IMR-90 (cell line): ENCODE data around the gene ERP27. TPM values are rescaled to one million over a fixed set of nuclear protein-coding genes. Genes with fewer than 3 reads are reported as not detected.

ENCODE experiments used
- ATAC-seq: fragments of 200-7000 bp; cut with Tn5 transposase; 2 replicates; pipeline ENCODE4 v1.9.1; 2020; ENCODE audit warnings: low read depth, mild to moderate bottlenecking, moderate library complexity
- BruUV-seq: library from RNA; stranded (reverse); fragments of 400-500 nt; replicated peaks from 2 replicates; lab custom pipeline; 2021; lab: Mats Ljungman, UMichigan
- CTCF ChIA-PET: fragments of 300-600 bp; formaldehyde crosslinking; extraction: SDS; loops from one replicate; lab custom pipeline; 2021; ENCODE audit warnings: antibody characterized with exemption; lab: Yijun Ruan, JAX
- POLR2A ChIA-PET: fragments of 300-600 bp; sonication (Branson Sonifier 250); formaldehyde crosslinking; loops from one replicate; lab custom pipeline; 2022; ENCODE audit warnings: antibody characterized with exemption; ENCODE audit not compliant: unreplicated experiment; lab: Charles Lee
- DNase-seq: peaks from one replicate; pipeline ENCODE4 v3.0.0; 2013
- H2AFZ ChIP-seq: replicated peaks from 2 replicates; pipeline ENCODE3; 2013; ENCODE audit warnings: low read length, mild to moderate bottlenecking; ENCODE audit not compliant: poor library complexity
- H2AK5ac ChIP-seq: 2 replicates; pipeline ENCODE4 v1.6.1; 2013; ENCODE audit warnings: low read depth, low read length, inconsistent platforms
- H2AK9ac ChIP-seq: replicated peaks from 2 replicates; pipeline ENCODE3; 2013; ENCODE audit warnings: mild to moderate bottlenecking, low read depth, low read length, moderate library complexity; ENCODE audit not compliant: poor library complexity
- H2BK120ac ChIP-seq: 2 replicates; pipeline ENCODE4 v1.6.1; 2013; ENCODE audit warnings: low read depth, low read length, inconsistent platforms
- H2BK15ac ChIP-seq: 3 replicates; pipeline ENCODE4 v1.6.1; 2013; ENCODE audit warnings: low read depth, low read length, inconsistent platforms
- H2BK20ac ChIP-seq: 2 replicates; pipeline ENCODE4 v1.6.1; 2013; ENCODE audit warnings: low read depth, mild to moderate bottlenecking, inconsistent platforms, low read length, moderate library complexity
- H2BK5ac ChIP-seq: 2 replicates; pipeline ENCODE4 v1.6.1; 2013; ENCODE audit warnings: mild to moderate bottlenecking, low read depth, low read length, inconsistent platforms; ENCODE audit not compliant: poor library complexity, severe bottlenecking
- H3K14ac ChIP-seq: replicated peaks from 2 replicates; pipeline ENCODE4 v1.6.1; 2013; ENCODE audit warnings: low read depth, low read length, inconsistent platforms
- H3K18ac ChIP-seq: 2 replicates; pipeline ENCODE4 v1.6.1; 2013; ENCODE audit warnings: low read depth, low read length, control low read depth
- H3K23ac ChIP-seq: 2 replicates; pipeline ENCODE4 v1.6.1; 2013; ENCODE audit warnings: low read depth, low read length, inconsistent platforms
- H3K27ac ChIP-seq: 2 replicates; pipeline ENCODE4 v1.5.1; 2013; ENCODE audit warnings: mild to moderate bottlenecking, control low read depth, low read length; ENCODE audit not compliant: insufficient read depth
- H3K27me3 ChIP-seq: 2 replicates; pipeline ENCODE4 v1.6.1; 2013; ENCODE audit warnings: low read length; ENCODE audit not compliant: control insufficient read depth, insufficient read depth
- H3K36me3 ChIP-seq: 2 replicates; pipeline ENCODE4 v1.6.1; 2013; ENCODE audit warnings: low read length, mixed read lengths; ENCODE audit not compliant: control insufficient read depth, insufficient read depth
- H3K4ac ChIP-seq: 2 replicates; pipeline ENCODE4 v1.6.1; 2013; ENCODE audit warnings: low read depth, low read length, inconsistent platforms
- H3K4me1 ChIP-seq: 2 replicates; pipeline ENCODE4 v1.6.1; 2013; ENCODE audit warnings: low read length, mixed read lengths; ENCODE audit not compliant: control insufficient read depth, insufficient read depth
- H3K4me2 ChIP-seq: 2 replicates; pipeline ENCODE4 v1.6.1; 2013; ENCODE audit warnings: low read depth, mild to moderate bottlenecking, control low read depth, low read length, moderate library complexity
- H3K4me3 ChIP-seq: 2 replicates; pipeline ENCODE4 v1.5.1; 2013; ENCODE audit warnings: low read depth, mild to moderate bottlenecking, control low read depth, low read length, moderate library complexity; ENCODE audit not compliant: insufficient read depth
- H3K56ac ChIP-seq: 2 replicates; pipeline ENCODE4 v1.6.1; 2013; ENCODE audit warnings: low read length, inconsistent platforms; ENCODE audit not compliant: insufficient read depth; ENCODE audit errors: extremely low read depth
- H3K79me1 ChIP-seq, 2 experiments: 2 replicates each; pipeline ENCODE4 v1.6.1; 2013; ENCODE audit warnings: low read length in 2 of 2, inconsistent platforms in 1 of 2, low read depth in 1 of 2
- H3K9ac ChIP-seq: 2 replicates; pipeline ENCODE4 v1.6.1; 2013; ENCODE audit warnings: low read depth, low read length, control low read depth
- H3K9me1 ChIP-seq: 2 replicates; pipeline ENCODE4 v1.6.1; 2013; ENCODE audit warnings: low read length, inconsistent platforms; ENCODE audit not compliant: insufficient read depth
- H3K9me3 ChIP-seq: 2 replicates; pipeline ENCODE4 v1.6.1; 2013; ENCODE audit warnings: low read length; ENCODE audit not compliant: control insufficient read depth, insufficient read depth
- H4K20me1 ChIP-seq: 2 replicates; pipeline ENCODE4 v1.6.1; 2013; ENCODE audit warnings: low read length, inconsistent platforms; ENCODE audit not compliant: insufficient read depth
- H4K5ac ChIP-seq: 2 replicates; pipeline ENCODE4 v1.6.1; 2013; ENCODE audit warnings: mild to moderate bottlenecking, low read depth, low read length, control low read depth
- H4K8ac ChIP-seq, 2 experiments: 2 replicates each; pipeline ENCODE4 v1.6.1; 2013; ENCODE audit warnings: low read depth in 2 of 2, low read length in 2 of 2, control low read depth in 1 of 2, inconsistent platforms in 1 of 2
- H4K91ac ChIP-seq: 2 replicates; pipeline ENCODE4 v1.6.1; 2013; ENCODE audit warnings: low read depth, low read length, inconsistent platforms; ENCODE audit not compliant: insufficient read depth
- BHLHE40 ChIP-seq: fragments of 150-350 bp; IDR thresholded peaks from 2 replicates; pipeline ENCODE4 v1.6.1; 2016; ENCODE audit warnings: mild to moderate bottlenecking, low read depth, low read length
- CEBPB ChIP-seq: IDR thresholded peaks from 2 replicates; pipeline ENCODE4 v1.6.1; 2012; ENCODE audit warnings: low read depth, low read length, improper control_type of control experiment
- CHD1 ChIP-seq: IDR thresholded peaks from 2 replicates; pipeline ENCODE4 v1.6.1; 2012; ENCODE audit warnings: low read depth, low read length, improper control_type of control experiment
- FOS ChIP-seq: fragments of 150-350 bp; IDR thresholded peaks from 2 replicates; pipeline ENCODE4 v1.6.1; 2016; ENCODE audit warnings: low read depth, low read length
- MAFK ChIP-seq: IDR thresholded peaks from 2 replicates; pipeline ENCODE4 v1.6.1; 2012; ENCODE audit warnings: low read depth, low read length, improper control_type of control experiment
- MAZ ChIP-seq: IDR thresholded peaks from 2 replicates; pipeline ENCODE4 v1.6.1; 2012; ENCODE audit warnings: low read depth, mild to moderate bottlenecking, low read length, improper control_type of control experiment, moderate library complexity, borderline replicate concordance
- MXI1 ChIP-seq: IDR thresholded peaks from 2 replicates; pipeline ENCODE4 v1.6.1; 2012; ENCODE audit warnings: low read depth, mild to moderate bottlenecking, low read length, moderate library complexity, borderline replicate concordance
- NFE2L2 ChIP-seq: fragments of 150-350 bp; IDR thresholded peaks from 2 replicates; pipeline ENCODE4 v1.6.1; 2016; ENCODE audit warnings: low read depth, mild to moderate bottlenecking, low read length
- POLR2A ChIP-seq: IDR thresholded peaks from 2 replicates; pipeline ENCODE4 v1.6.1; 2012; ENCODE audit warnings: mild to moderate bottlenecking, low read depth, low read length
- RAD21 ChIP-seq: IDR thresholded peaks from 2 replicates; pipeline ENCODE4 v1.6.1; 2012; ENCODE audit warnings: low read length, improper control_type of control experiment
- RCOR1 ChIP-seq: IDR thresholded peaks from 2 replicates; pipeline ENCODE4 v1.6.1; 2012; ENCODE audit warnings: mild to moderate bottlenecking, low read length, improper control_type of control experiment; ENCODE audit not compliant: insufficient replicate concordance
- RFX5 ChIP-seq: IDR thresholded peaks from 2 replicates; pipeline ENCODE4 v1.8.0; 2012; ENCODE audit warnings: low read depth, mild to moderate bottlenecking, low read length, moderate library complexity
- SMC3 ChIP-seq: fragments of 150-350 bp; IDR thresholded peaks from 2 replicates; pipeline ENCODE4 v1.6.1; 2016; ENCODE audit warnings: low read depth, mild to moderate bottlenecking, antibody characterized with exemption, low read length, moderate library complexity
- whole genome bisulfite sequencing, 2 experiments: methylation state at CpG; one replicate each; pipeline versions ENCODE4 v1.1.5 to v1.1.7; 2013; ENCODE audit warnings: missing lambda C conversion rate in 2 of 2; ENCODE audit not compliant: insufficient read length in 1 of 2; ENCODE audit errors: extremely low coverage in 2 of 2; 5-methylcytosine and 5-hydroxymethylcytosine counted together
- dilution Hi-C: fragments of 300-500 bp; cut with HindIII; formaldehyde crosslinking; loops from one replicate; pipeline ENCODE4 v1.14.3; 2018; ENCODE audit warnings: low sequenced_read_pairs; ENCODE audit not compliant: unreplicated experiment
- in situ Hi-C: fragments of 300-500 bp; cut with MboI; formaldehyde crosslinking; loops from 3 replicates; pipeline ENCODE4 v1.14.3; 2019; ENCODE audit warnings: low sequenced_read_pairs, inconsistent platforms, mixed read lengths
- intact Hi-C: fragments of 100-400 bp; cut with micrococcal nuclease; formaldehyde crosslinking; loops from 2 replicates; pipeline ENCODE4 v1.10.0; 2022
- polyA plus RNA-seq, 3 experiments: library from polyadenylated mRNA; depleted of rRNA; stranded (reverse); fragments of >200 nt; gene quantifications; 2 replicates each; pipeline ENCODE4 v1.2.3, GENCODE V29; 2012; ENCODE audit warnings: low replicate concordance in 1 of 3
- total RNA-seq: library from RNA; depleted of rRNA; stranded (reverse); fragments of >200 nt; gene quantifications from 2 replicates; pipeline ENCODE4 v1.2.3, GENCODE V29; 2012
- TF ChIP-seq, protein P1 (sequence below): fragments of 150-350 bp; IDR thresholded peaks from 2 replicates; pipeline ENCODE4 v1.6.1; 2017; ENCODE audit warnings: mild to moderate bottlenecking, antibody characterized with exemption, low read length, low read depth
- TF ChIP-seq, protein P2 (sequence below): conservative IDR thresholded peaks from 2 replicates; pipeline ENCODE4 v1.5.1; 2012; ENCODE audit warnings: mild to moderate bottlenecking, low read depth, low read length, improper control_type of control experiment
- TF ChIP-seq, protein P3 (sequence below): fragments of 150-350 bp; IDR thresholded peaks from 2 replicates; pipeline ENCODE4 v1.6.1; 2016; ENCODE audit warnings: low read depth, mild to moderate bottlenecking, low read length, moderate library complexity, borderline replicate concordance

ERP27 gene
- total and polyA plus RNA-seq, 2 of the 4 experiments (the other 2 are of a cell fraction), result not detected

DNA sequence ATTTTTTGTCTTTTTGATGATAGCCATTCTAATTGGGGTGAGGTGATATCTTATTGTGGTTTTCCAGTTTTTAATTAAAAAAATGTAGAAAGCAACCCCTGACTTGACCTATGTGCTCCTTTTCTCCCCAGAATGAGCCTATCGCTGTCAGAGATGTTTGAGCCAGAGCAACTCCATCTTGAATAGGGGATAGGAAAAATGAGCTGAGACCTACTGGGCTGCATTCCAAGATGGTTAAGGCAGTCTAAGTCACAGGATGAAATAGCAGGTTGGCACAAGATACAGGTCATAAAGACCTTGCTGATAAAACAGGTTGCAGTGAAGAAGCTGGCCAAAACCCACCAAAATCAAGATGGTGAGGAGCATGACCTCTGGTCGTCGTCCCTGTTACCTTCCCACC is 13.8 kb downstream of the ERP27 start:
- Histone ChIP-seq H2AK9ac (no peak overlapping the region), H2BK120ac (no peak overlapping the region), H3K79me1 (no peaks in the 10 kb centered on the region), H4K5ac (no peak overlapping the region), H3K4ac (no peak overlapping the region), H3K4me3 (no peak overlapping the region), H3K4me2 (no peak overlapping the region), H3K36me3 (no peaks in the 10 kb centered on the region), H3K14ac (no peak overlapping the region), H2BK5ac (no peak overlapping the region), H4K20me1 (no peaks in the 10 kb centered on the region), H2BK15ac (no peak overlapping the region), H3K9me1 (no peaks in the 10 kb centered on the region), H3K27me3 (no peaks in the 10 kb centered on the region), H3K9ac (no peak overlapping the region), H4K91ac (no peak overlapping the region), H3K23ac (no peak overlapping the region), H2BK20ac (no peak overlapping the region), H2AK5ac (no peak overlapping the region), H3K9me3 (no peaks in the 10 kb centered on the region), H3K27ac (no peak overlapping the region), H2AFZ (no peak overlapping the region), H3K4me1 (peaks cover 3% of the 10 kb centered on the region), H3K56ac (no peak overlapping the region), H4K8ac (no peak overlapping the region), H3K18ac (no peak overlapping the region)
- ATAC-seq (no peak), DNase-seq (no peak)
- TF ChIP-seq POLR2A, result no peak
- TF ChIP-seq CEBPB, result no peak
- TF ChIP-seq, protein P1, sequence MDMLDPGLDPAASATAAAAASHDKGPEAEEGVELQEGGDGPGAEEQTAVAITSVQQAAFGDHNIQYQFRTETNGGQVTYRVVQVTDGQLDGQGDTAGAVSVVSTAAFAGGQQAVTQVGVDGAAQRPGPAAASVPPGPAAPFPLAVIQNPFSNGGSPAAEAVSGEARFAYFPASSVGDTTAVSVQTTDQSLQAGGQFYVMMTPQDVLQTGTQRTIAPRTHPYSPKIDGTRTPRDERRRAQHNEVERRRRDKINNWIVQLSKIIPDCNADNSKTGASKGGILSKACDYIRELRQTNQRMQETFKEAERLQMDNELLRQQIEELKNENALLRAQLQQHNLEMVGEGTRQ, result no peak
- TF ChIP-seq BHLHE40, result no peak
- TF ChIP-seq, protein P2, sequence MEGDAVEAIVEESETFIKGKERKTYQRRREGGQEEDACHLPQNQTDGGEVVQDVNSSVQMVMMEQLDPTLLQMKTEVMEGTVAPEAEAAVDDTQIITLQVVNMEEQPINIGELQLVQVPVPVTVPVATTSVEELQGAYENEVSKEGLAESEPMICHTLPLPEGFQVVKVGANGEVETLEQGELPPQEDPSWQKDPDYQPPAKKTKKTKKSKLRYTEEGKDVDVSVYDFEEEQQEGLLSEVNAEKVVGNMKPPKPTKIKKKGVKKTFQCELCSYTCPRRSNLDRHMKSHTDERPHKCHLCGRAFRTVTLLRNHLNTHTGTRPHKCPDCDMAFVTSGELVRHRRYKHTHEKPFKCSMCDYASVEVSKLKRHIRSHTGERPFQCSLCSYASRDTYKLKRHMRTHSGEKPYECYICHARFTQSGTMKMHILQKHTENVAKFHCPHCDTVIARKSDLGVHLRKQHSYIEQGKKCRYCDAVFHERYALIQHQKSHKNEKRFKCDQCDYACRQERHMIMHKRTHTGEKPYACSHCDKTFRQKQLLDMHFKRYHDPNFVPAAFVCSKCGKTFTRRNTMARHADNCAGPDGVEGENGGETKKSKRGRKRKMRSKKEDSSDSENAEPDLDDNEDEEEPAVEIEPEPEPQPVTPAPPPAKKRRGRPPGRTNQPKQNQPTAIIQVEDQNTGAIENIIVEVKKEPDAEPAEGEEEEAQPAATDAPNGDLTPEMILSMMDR, result no peak
- no peak for TF ChIP-seq RCOR1
- TF ChIP-seq CHD1, result no peak
- TF ChIP-seq, protein P3, sequence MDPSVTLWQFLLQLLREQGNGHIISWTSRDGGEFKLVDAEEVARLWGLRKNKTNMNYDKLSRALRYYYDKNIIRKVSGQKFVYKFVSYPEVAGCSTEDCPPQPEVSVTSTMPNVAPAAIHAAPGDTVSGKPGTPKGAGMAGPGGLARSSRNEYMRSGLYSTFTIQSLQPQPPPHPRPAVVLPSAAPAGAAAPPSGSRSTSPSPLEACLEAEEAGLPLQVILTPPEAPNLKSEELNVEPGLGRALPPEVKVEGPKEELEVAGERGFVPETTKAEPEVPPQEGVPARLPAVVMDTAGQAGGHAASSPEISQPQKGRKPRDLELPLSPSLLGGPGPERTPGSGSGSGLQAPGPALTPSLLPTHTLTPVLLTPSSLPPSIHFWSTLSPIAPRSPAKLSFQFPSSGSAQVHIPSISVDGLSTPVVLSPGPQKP, result no peak
- TF ChIP-seq RAD21, result no peak
- TF ChIP-seq RFX5, result no peak
- TF ChIP-seq FOS, result no peak
- no peak for TF ChIP-seq MXI1
- no peak for TF ChIP-seq MAZ
- no peak for TF ChIP-seq MAFK
- TF ChIP-seq SMC3, result no peak
- TF ChIP-seq NFE2L2, result no peak
- dilution Hi-C loops, result no loop called here
- in situ Hi-C loops, result no loop called here
- intact Hi-C loops, result no loop called here
- BruUV-seq, result no TSS peak
- WGBS, 2 experiments, result no CpG with 5 or more reads among the region's 3 CpGs
- POLR2A ChIA-PET, result no interaction called here
- CTCF ChIA-PET, result no interaction called here
